OCI-LY7 (cell line): ENCODE results near the gene ECT2L.

Experiments used
- CTCF ChIP-seq: fragments of 200-600 bp; sonication (generic); conservative IDR thresholded peaks from 2 replicates; pipeline ENCODE4 v1.5.1; 2014; ENCODE audit warnings: mild to moderate bottlenecking, antibody characterized with exemption, low read length, moderate library complexity, mixed read lengths
- EZH2phosphoT487 ChIP-seq: fragments of 200-600 bp; sonication (generic); IDR thresholded peaks from 2 replicates; pipeline ENCODE4 v1.6.1; 2018; ENCODE audit warnings: low read depth, borderline replicate concordance, mild to moderate bottlenecking, mixed run types, antibody characterized with exemption, low read length, moderate library complexity, mixed read lengths

GRCh38 chr6:138914701-138915100, 118.8 kb downstream of the ECT2L start:
- TF ChIP-seq CTCF (no peak), EZH2phosphoT487 (no peak)
